HFFc6 (cell line): ENCODE data around the gene CHAMP1. TPM values are rescaled to one million over a fixed set of nuclear protein-coding genes. Genes with fewer than 3 reads are reported as not detected.

Experiments
- DNase-seq: peaks from one replicate; pipeline ENCODE4 v3.0.0-alpha.2; 2018
- H3K27ac Mint-ChIP-seq: 2 replicates; pipeline ENCODE4 v1.8.0; 2020; ENCODE audit warnings: mild to moderate bottlenecking, mixed read lengths
- H3K27me3 Mint-ChIP-seq: 2 replicates; pipeline ENCODE4 v1.8.0; 2021; ENCODE audit warnings: mild to moderate bottlenecking, moderate library complexity, mixed read lengths; ENCODE audit not compliant: insufficient read depth
- H3K36me3 Mint-ChIP-seq: 2 replicates; pipeline ENCODE4 v1.8.0; 2021; ENCODE audit warnings: low read depth, mixed read lengths
- H3K4me1 Mint-ChIP-seq: 2 replicates; pipeline ENCODE4 v1.8.0; 2020; ENCODE audit warnings: low read depth, mixed read lengths
- H3K4me3 Mint-ChIP-seq: 2 replicates; pipeline ENCODE4 v1.8.0; 2020; ENCODE audit warnings: mild to moderate bottlenecking, moderate library complexity, mixed read lengths
- H3K9me3 Mint-ChIP-seq: 2 replicates; pipeline ENCODE4 v1.8.0; 2020; ENCODE audit warnings: mild to moderate bottlenecking, mixed read lengths
- CTCF ChIP-seq: fragments of 200-600 bp; sonication (generic); IDR thresholded peaks from 2 replicates; pipeline ENCODE4 v1.5.0; 2021; ENCODE audit warnings: antibody characterized with exemption, mild to moderate bottlenecking
- total RNA-seq, 6 experiments: library from RNA; stranded (reverse); fragmentation: NEBNext Ultra II Directional; extraction: Animal tissue kit (Norgen Biotek cat#: 25700); gene quantifications; 2 replicates in 1 of 6; 3 replicates in 5 of 6; pipeline ENCODE4 v1.2.3, GENCODE V29; 2021

Gene CHAMP1
- total RNA-seq, 6 experiments from 2014 or later = 27.7 to 34.2 (median 28.6) TPM

DNA sequence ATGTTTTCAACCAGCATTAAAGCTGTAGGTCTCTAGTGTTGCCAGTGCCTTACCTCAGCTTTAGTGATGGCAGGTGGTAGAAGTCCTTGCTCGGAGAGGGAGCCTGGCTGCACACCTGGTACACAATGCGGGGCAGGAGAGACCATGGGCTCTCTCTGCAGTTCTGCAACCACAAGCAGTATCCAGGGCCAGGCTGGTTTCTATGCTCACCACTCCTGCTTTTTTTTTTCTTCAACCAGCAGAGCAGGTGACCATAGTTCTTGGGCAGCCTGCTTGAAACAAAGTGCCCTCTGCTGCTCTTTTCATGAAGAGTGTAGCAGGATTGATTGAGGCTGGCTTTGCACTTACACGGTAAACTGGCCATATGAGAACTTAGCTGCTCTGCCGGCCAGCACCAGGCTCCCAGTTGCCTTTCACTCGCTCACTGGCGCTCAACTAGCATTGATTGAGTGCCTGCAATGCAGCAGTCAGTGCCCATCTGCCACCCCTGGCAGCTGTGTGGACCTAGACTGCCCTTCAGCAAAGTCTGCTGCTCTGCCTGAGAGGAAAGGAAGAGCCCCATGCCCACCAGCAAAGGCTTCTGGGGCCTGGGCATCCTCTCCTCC lies 4.4 kb upstream of the CHAMP1 start:
- no peaks in the 10 kb centered on the region for H3K9me3 Mint-ChIP-seq
- DNase-seq = no peak
- H3K36me3 Mint-ChIP-seq = peaks cover 3% of the 10 kb centered on the region; the same call in 1 of the 2 replicates
- H3K27ac Mint-ChIP-seq = no peak overlapping the region
- peaks cover 3% of the 10 kb centered on the region; the same call in 1 of the 2 replicates for H3K27me3 Mint-ChIP-seq
- peaks cover 22% of the 10 kb centered on the region for H3K4me1 Mint-ChIP-seq
- no peak overlapping the region for H3K4me3 Mint-ChIP-seq
- TF ChIP-seq CTCF = no peak

GRCh38 chr13:114310956-114311355 lies 3.3 kb upstream of the CHAMP1 start:
- Mint-ChIP-seq H3K36me3 (peaks cover 10% of the 10 kb centered on the region; the same call in 1 of the 2 replicates), H3K27me3 (peaks cover 3% of the 10 kb centered on the region; the same call in 1 of the 2 replicates), H3K4me1 (peaks cover 30% of the 10 kb centered on the region), H3K27ac (peak overlapping the region; percentile 26; the same call in 1 of the 2 replicates), H3K4me3 (no peak overlapping the region), H3K9me3 (no peaks in the 10 kb centered on the region)
- TF ChIP-seq CTCF = no peak
- DNase-seq = no peak

DNA sequence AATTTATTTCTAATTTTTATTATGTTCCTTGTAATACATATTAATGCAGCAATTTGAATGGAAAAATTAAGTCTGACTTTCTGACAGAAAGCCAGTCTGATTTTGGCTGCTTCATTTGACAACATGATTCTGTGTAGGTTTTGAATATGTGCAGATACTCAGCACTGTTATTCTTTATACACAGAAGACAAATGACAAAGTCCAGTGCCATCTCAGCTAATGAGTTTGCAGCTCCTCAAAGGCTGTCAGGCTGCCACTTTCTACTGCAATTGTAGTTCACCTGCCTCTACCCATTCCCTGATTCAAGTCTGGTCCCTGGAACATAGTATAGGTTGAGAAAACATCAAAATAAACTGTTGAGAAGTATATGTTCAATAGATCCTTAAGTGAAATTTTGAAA lies 2.9 kb upstream of the CHAMP1 start:
- Mint-ChIP-seq H3K9me3 (no peaks in the 10 kb centered on the region), H3K27ac (no peak overlapping the region), H3K27me3 (peaks cover 3% of the 10 kb centered on the region; the same call in 1 of the 2 replicates), H3K4me1 (peaks cover 30% of the 10 kb centered on the region), H3K36me3 (peaks cover 10% of the 10 kb centered on the region; the same call in 1 of the 2 replicates), H3K4me3 (no peak overlapping the region)
- DNase-seq = no peak
- TF ChIP-seq CTCF = no peak

GRCh38 chr13:114311908-114312307 lies 2.4 kb upstream of the CHAMP1 start:
- H3K4me1 Mint-ChIP-seq = peaks cover 30% of the 10 kb centered on the region
- H3K4me3 Mint-ChIP-seq = no peak overlapping the region
- H3K27ac Mint-ChIP-seq = no peak overlapping the region
- H3K9me3 Mint-ChIP-seq = no peaks in the 10 kb centered on the region
- TF ChIP-seq CTCF = no peak
- H3K27me3 Mint-ChIP-seq = peaks cover 3% of the 10 kb centered on the region; the same call in 1 of the 2 replicates
- no peak for DNase-seq
- H3K36me3 Mint-ChIP-seq = peaks cover 10% of the 10 kb centered on the region; the same call in 1 of the 2 replicates

DNA sequence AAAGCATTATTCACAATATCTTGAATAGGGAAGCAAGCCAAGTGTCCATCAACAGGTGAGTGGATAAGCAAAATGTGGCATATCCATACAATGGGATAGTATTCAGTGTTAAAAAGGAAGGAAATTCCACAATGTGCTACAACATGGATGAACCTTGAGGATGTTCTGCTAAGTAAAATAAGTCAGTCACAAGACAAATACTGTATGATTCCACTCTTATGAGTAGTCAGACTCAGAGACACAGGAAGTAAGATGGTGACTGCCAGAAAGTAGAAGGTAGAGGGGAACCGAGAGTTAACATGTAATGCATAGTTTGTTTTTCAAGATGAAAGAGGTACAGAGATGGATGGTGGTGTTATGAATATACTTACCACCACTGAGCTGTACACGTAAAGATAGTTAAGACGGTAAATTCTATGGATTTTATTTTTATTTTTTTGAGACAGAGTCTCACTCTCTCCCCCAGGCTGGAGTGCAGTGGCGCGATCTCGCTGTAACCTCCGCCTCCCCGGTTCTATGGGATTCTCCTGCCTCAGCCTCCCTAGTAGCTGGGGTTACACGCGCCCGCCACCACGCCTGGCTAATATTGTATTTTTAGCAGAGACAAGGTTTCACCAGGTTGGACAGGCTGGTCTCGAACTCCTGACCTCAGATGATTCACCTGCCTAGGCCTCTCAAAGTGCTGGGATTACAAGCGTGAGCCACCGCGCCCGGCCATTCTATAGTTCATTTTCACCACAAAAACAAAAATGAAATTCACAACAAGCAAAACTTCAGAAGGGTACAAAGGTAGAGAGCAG lies 1.0 kb upstream of the CHAMP1 start:
- DNase-seq = no peak
- no peak for TF ChIP-seq CTCF
- Mint-ChIP-seq H3K36me3 (peaks cover 10% of the 10 kb centered on the region; the same call in 1 of the 2 replicates), H3K4me3 (peak overlapping the region; percentile 87), H3K27ac (peak overlapping the region; percentile 96), H3K27me3 (peaks cover 3% of the 10 kb centered on the region; the same call in 1 of the 2 replicates), H3K4me1 (peaks cover 40% of the 10 kb centered on the region), H3K9me3 (no peaks in the 10 kb centered on the region)
